HepG2 (cell line): ENCODE measurements around the gene PEPD. TPM values are rescaled to one million over a fixed set of nuclear protein-coding genes. Genes with fewer than 3 reads are reported as not detected.

ENCODE experiments used
- ATAC-seq: fragments of 200-7000 bp; cut with Tn5 transposase; 3 replicates; pipeline ENCODE4 v1.9.1; 2020; ENCODE audit warnings: mild to moderate bottlenecking, moderate library complexity
- BruUV-seq: library from RNA; stranded (reverse); fragments of 400-500 nt; replicated peaks from 2 replicates; lab custom pipeline; 2021; lab: Mats Ljungman, UMichigan
- CTCF ChIA-PET: fragments of 300-600 bp; formaldehyde crosslinking; extraction: SDS; loops from one replicate; lab custom pipeline; 2021; ENCODE audit warnings: low total read pairs, inconsistent platforms, low intra/inter-chr PET ratio; lab: Yijun Ruan, JAX
- POLR2A ChIA-PET: fragments of 350-600 bp; sonication (Branson Sonifier 250); formaldehyde crosslinking; loops from one replicate; lab custom pipeline; 2020; ENCODE audit warnings: antibody characterized with exemption, inconsistent platforms; lab: Yijun Ruan, JAX
- DNase-seq: peaks from one replicate; pipeline ENCODE4 v3.0.0-alpha.2; 2015; ENCODE audit warnings: low spot score
- FAIRE-seq: peaks from 3 replicates; lab custom pipeline; 2011; peaks lifted over from hg19 to GRCh38; lab: Jason Lieb, UNC
- H2AFZ ChIP-seq: one replicate; pipeline ENCODE4 v1.6.1; 2011; ENCODE audit warnings: low read length, inconsistent platforms
- H3K27ac ChIP-seq: fragments of 300-600 bp; 3 replicates; pipeline ENCODE4 v1.8.0; 2011; ENCODE audit warnings: mixed run types, mild to moderate bottlenecking, mixed read lengths, low read length, inconsistent platforms; ENCODE audit not compliant: insufficient read depth; ENCODE audit errors: extremely low read length
- H3K27me3 ChIP-seq, 2 experiments: fragments of 200-600 bp in 1 of 2; 2 replicates in 1 of 2; 3 replicates in 1 of 2; pipeline versions ENCODE4 v1.6.0 to v1.8.0; 2011; ENCODE audit warnings: low read length in 2 of 2, mild to moderate bottlenecking in 2 of 2, moderate library complexity in 2 of 2, inconsistent platforms in 1 of 2; ENCODE audit not compliant: insufficient read depth in 2 of 2, control insufficient read depth in 1 of 2
- H3K36me3 ChIP-seq, 2 experiments: fragments of 200-600 bp in 1 of 2; replicated peaks in 1 of 2; 2 replicates in 1 of 2; 3 replicates in 1 of 2; pipeline versions ENCODE4 v1.5.1 to v1.8.0; 2011; ENCODE audit warnings: low read length in 2 of 2, inconsistent platforms in 1 of 2; ENCODE audit not compliant: insufficient read depth in 2 of 2, control insufficient read depth in 1 of 2
- H3K4me1 ChIP-seq: 2 replicates; pipeline ENCODE4 v1.5.1; 2012; ENCODE audit warnings: low read length, inconsistent platforms; ENCODE audit not compliant: insufficient read depth
- H3K4me2 ChIP-seq: 2 replicates; pipeline ENCODE4 v1.6.0; 2011; ENCODE audit warnings: low read depth, low read length, inconsistent platforms
- H3K4me3 ChIP-seq, 3 experiments: fragments of 200-600 bp in 1 of 3; sonication (generic), shearing (Covaris generic) in 1 of 3; replicated peaks in 1 of 3; 2 replicates each; pipeline ENCODE4 v1.5.1; 2011 to 2016; ENCODE audit warnings: low read length in 3 of 3, inconsistent platforms in 2 of 3, low read depth in 2 of 3, mild to moderate bottlenecking in 2 of 3, control low read depth in 1 of 3, mixed read lengths in 1 of 3; ENCODE audit not compliant: insufficient read depth in 1 of 3
- H3K79me2 ChIP-seq: one replicate; pipeline ENCODE4 v1.6.1; 2011; ENCODE audit warnings: low read length, inconsistent platforms; ENCODE audit not compliant: insufficient read depth
- H3K9ac ChIP-seq: 2 replicates; pipeline ENCODE4 v1.6.0; 2011; ENCODE audit warnings: mild to moderate bottlenecking, low read depth, low read length, inconsistent platforms; ENCODE audit not compliant: insufficient read depth
- H3K9me3 ChIP-seq: 2 replicates; pipeline ENCODE4 v1.5.1; 2012; ENCODE audit warnings: mild to moderate bottlenecking, low read length
- H4K20me1 ChIP-seq: 2 replicates; pipeline ENCODE4 v1.6.0; 2011; ENCODE audit warnings: inconsistent platforms, mild to moderate bottlenecking, low read length, moderate library complexity; ENCODE audit not compliant: insufficient read depth
- ATF4 ChIP-seq, 2 experiments: fragments of 450-650 bp in 1 of 2; sonication (generic) in 1 of 2; formaldehyde crosslinking; IDR thresholded peaks; 2 replicates each; pipeline versions ENCODE4 v1.5.0 to v1.8.0; 2020 to 2022; ENCODE audit warnings: mild to moderate bottlenecking in 1 of 2, missing genetic modification reagents in 1 of 2
- DMAP1 ChIP-seq: IDR thresholded peaks from 2 replicates; pipeline ENCODE4 v1.6.1; 2016
- GATAD2A ChIP-seq: IDR thresholded peaks from 2 replicates; pipeline ENCODE4 v1.6.1; 2016
- HNF4G ChIP-seq, 2 experiments: sonication (generic) in 1 of 2; formaldehyde crosslinking in 1 of 2; IDR thresholded peaks; 2 replicates each; pipeline versions ENCODE4 v1.4.0 to v1.6.1; 2011 to 2020; ENCODE audit warnings: borderline replicate concordance in 2 of 2, low read depth in 2 of 2, mild to moderate bottlenecking in 2 of 2, low read length in 1 of 2, missing genetic modification reagents in 1 of 2, moderate library complexity in 1 of 2
- HOXD1 ChIP-seq: sonication (generic); formaldehyde crosslinking; IDR thresholded peaks from 2 replicates; pipeline ENCODE4 v1.5.0; 2020; ENCODE audit warnings: missing genetic modification reagents
- KDM6A ChIP-seq: IDR thresholded peaks from 2 replicates; pipeline ENCODE4 v1.6.1; 2016; ENCODE audit warnings: low read depth
- KLF6 ChIP-seq: IDR thresholded peaks from 2 replicates; pipeline ENCODE4 v1.8.0; 2016; ENCODE audit warnings: missing biosample characterization, missing genetic modification reagents
- PTBP1 ChIP-seq: fragments of 200-400 bp; formaldehyde crosslinking; IDR thresholded peaks from 2 replicates; pipeline ENCODE4 v1.6.1; 2018; ENCODE audit warnings: low read length, low read depth; ENCODE audit not compliant: poor library complexity, severe bottlenecking
- RAD51 ChIP-seq: fragments of 450-650 bp; IDR thresholded peaks from 2 replicates; pipeline ENCODE4 v1.6.1; 2016; ENCODE audit warnings: borderline replicate concordance
- REPIN1 ChIP-seq: sonication (generic); formaldehyde crosslinking; IDR thresholded peaks from 2 replicates; pipeline ENCODE4 v1.8.0; 2022; ENCODE audit warnings: missing genetic modification reagents, low read depth, mild to moderate bottlenecking, borderline replicate concordance
- SP5 ChIP-seq: IDR thresholded peaks from 2 replicates; pipeline ENCODE4 v1.6.1; 2016; ENCODE audit warnings: low read depth, borderline replicate concordance
- ZMAT3 ChIP-seq: sonication (generic); formaldehyde crosslinking; conservative IDR thresholded peaks from 2 replicates; pipeline ENCODE4 v1.7.0; 2021; ENCODE audit warnings: missing genetic modification reagents
- ZNF280B ChIP-seq: sonication (generic); formaldehyde crosslinking; IDR thresholded peaks from 2 replicates; pipeline ENCODE4 v1.5.0; 2020; ENCODE audit warnings: missing genetic modification reagents, mild to moderate bottlenecking, borderline replicate concordance
- ZNF337 ChIP-seq: sonication (generic); formaldehyde crosslinking; IDR thresholded peaks from 2 replicates; pipeline ENCODE4 v1.5.1; 2020; ENCODE audit warnings: missing genetic modification reagents, low read depth, mild to moderate bottlenecking, borderline replicate concordance
- ZNF629 ChIP-seq: sonication (generic); formaldehyde crosslinking; conservative IDR thresholded peaks from 2 replicates; pipeline ENCODE4 v1.5.0; 2020; ENCODE audit warnings: missing genetic modification reagents
- ZNF777 ChIP-seq: sonication (generic); formaldehyde crosslinking; IDR thresholded peaks from 2 replicates; pipeline ENCODE4 v1.4.0; 2020; ENCODE audit warnings: missing genetic modification reagents
- ZNF891 ChIP-seq: sonication (generic); formaldehyde crosslinking; IDR thresholded peaks from 2 replicates; pipeline ENCODE4 v1.5.0; 2020; ENCODE audit warnings: mild to moderate bottlenecking, missing genetic modification reagents
- WGBS: methylation state at CpG from one replicate; pipeline ENCODE4 v1.1.6; 2017; ENCODE audit warnings: low lambda C conversion rate; 5-methylcytosine and 5-hydroxymethylcytosine counted together
- in situ Hi-C: cut with HindIII; loops from 2 replicates; pipeline ENCODE4 v1.10.0; 2017; ENCODE audit warnings: low pct_unique_long_range_greater_than_20kb; ENCODE audit not compliant: extremely low pct_ligation_motif_present
- intact Hi-C: fragments of 100-400 bp; cut with micrococcal nuclease; formaldehyde crosslinking; loops from one replicate; pipeline ENCODE4 v1.10.0; 2022; ENCODE audit not compliant: unreplicated experiment
- polyA plus RNA-seq, 8 experiments: library from polyadenylated mRNA; depleted of rRNA in 3 of 8; stranded (reverse) in 7 of 8; unstranded in 1 of 8; fragments of >200 nt; fragmentation: Illumina TruSeq in 4 of 8; extraction: Trizol in 4 of 8; gene quantifications; 2 replicates each; pipeline versions ENCODE4 v1.2.1 to v1.2.3, GENCODE V29; 2011 to 2016; ENCODE audit warnings: low read depth in 4 of 8, missing spikeins in 1 of 8, mixed read lengths in 1 of 8; ENCODE audit not compliant: insufficient read depth in 1 of 8
- total RNA-seq, 5 experiments: library from RNA; depleted of rRNA; stranded (reverse); fragments of >200 nt; fragmentation: Illumina TruSeq; extraction: Trizol; gene quantifications; 2 replicates each; pipeline ENCODE4 v1.2.3, GENCODE V29; 2016; ENCODE audit warnings: low read depth in 1 of 5

The PEPD gene
- total and polyA plus RNA-seq, 2 of the 13 experiments (the other 11 are each of a cell fraction or from before 2014, with no cell fraction given): 60.7 to 75.1 TPM

- ATAC-seq (no peak), FAIRE-seq (no peak), DNase-seq (no peak)
- POLR2A ChIA-PET: interaction anchor here (1.6 to 3.5 kb wide), 4 partner anchors 27 to 45 kb away, joined by 9 to 50 read pairs (median 20); partner anchors contain the start of genes CEBPA and CEBPG
- in situ Hi-C loops (no loop called here), intact Hi-C loops (no loop called here)
- H3K4me1 ChIP-seq: peaks cover 48% of the 10 kb centered on the region
- H4K20me1 ChIP-seq: no peaks in the 10 kb centered on the region
- H3K9me3 ChIP-seq: no peaks in the 10 kb centered on the region
- no TSS peak for BruUV-seq
- no peaks in the 10 kb centered on the region for H3K36me3 ChIP-seq
- CTCF ChIA-PET: no interaction called here
- WGBS: 97% methylated on average over 7 of the region's 10 CpGs
- H3K4me2 ChIP-seq: no peak overlapping the region
- no peak overlapping the region for H2AFZ ChIP-seq
- H3K9ac ChIP-seq: no peak overlapping the region
- H3K27me3 ChIP-seq: no peaks in the 10 kb centered on the region
- no peaks in the 10 kb centered on the region for H3K79me2 ChIP-seq
- H3K4me3 ChIP-seq: no peak overlapping the region
- no peak overlapping the region for H3K27ac ChIP-seq
- TF ChIP-seq REPIN1 (CRISPR knock-in tag) (no peak), ZNF891 (CRISPR knock-in tag) (no peak), HNF4G (IDR thresholded peaks at IDR 0.05; ENCODE audit: borderline replicate concordance, low read depth, low read length) (no peak), HNF4G (CRISPR knock-in tag; IDR thresholded peaks at IDR 0.05; ENCODE audit: borderline replicate concordance, low read depth) (no peak), KLF6 (no peak), ATF4 (CRISPR knock-in tag; IDR thresholded peaks at IDR 0.05) (no peak), KDM6A (CRISPR knock-in tag) (no peak), ZNF280B (CRISPR knock-in tag) (no peak), ZNF629 (no peak), SP5 (CRISPR knock-in tag) (no peak), ZMAT3 (CRISPR knock-in tag) (no peak), RAD51 (no peak), PTBP1 (no peak), GATAD2A (CRISPR knock-in tag) (no peak), HOXD1 (CRISPR knock-in tag) (no peak), ZNF777 (CRISPR knock-in tag) (no peak), ZNF337 (CRISPR knock-in tag) (no peak), DMAP1 (CRISPR knock-in tag) (no peak)
Observed at GRCh38 chr19:33347300-33347699, 174.3 kb downstream of the PEPD start.
